Measurements from ENCODE around the gene COMP.

COMP gene

GRCh38 chr19:18771328-18772242 lies 19.5 kb downstream of the COMP start:
- TF ChIP-seq ZNF565 (CRISPR knock-in tag; conservative IDR thresholded peaks at IDR 0.05; ENCODE audit: low read depth) (no peak), PATZ1 (CRISPR knock-in tag; IDR thresholded peaks at IDR 0.05; ENCODE audit: borderline replicate concordance) (no peak), ESRRG (CRISPR knock-in tag; IDR thresholded peaks at IDR 0.05) (no peak), ZNF8 (CRISPR knock-in tag; IDR thresholded peaks at IDR 0.05) (no peak), GLIS3 (CRISPR knock-in tag; IDR thresholded peaks at IDR 0.05) (no peak)
- no peak for ATAC-seq

- ATAC-seq = no peak
- TF ChIP-seq ZFP3 (CRISPR knock-in tag; IDR thresholded peaks at IDR 0.05) (no peak), TSHZ2 (CRISPR knock-in tag; IDR thresholded peaks at IDR 0.05) (no peak), ARNTL (CRISPR knock-in tag; IDR thresholded peaks at IDR 0.05; ENCODE audit: borderline replicate concordance, low read depth) (no peak), OSR1 (CRISPR knock-in tag; IDR thresholded peaks at IDR 0.05) (no peak), ZC3H10 (CRISPR knock-in tag; IDR thresholded peaks at IDR 0.05) (no peak), CSDC2 (CRISPR knock-in tag; IDR thresholded peaks at IDR 0.05) (no peak), CREB5 (CRISPR knock-in tag; IDR thresholded peaks at IDR 0.05; ENCODE audit: low read depth) (no peak), ISL1 (CRISPR knock-in tag; IDR thresholded peaks at IDR 0.05) (no peak), RARB (CRISPR knock-in tag; IDR thresholded peaks at IDR 0.05) (no peak), CSRNP3 (CRISPR knock-in tag; IDR thresholded peaks at IDR 0.05) (no peak), POU6F1 (CRISPR knock-in tag; IDR thresholded peaks at IDR 0.05; ENCODE audit: borderline replicate concordance, low read depth) (no peak), PATZ1 (CRISPR knock-in tag; IDR thresholded peaks at IDR 0.05; ENCODE audit: borderline replicate concordance) (no peak), PPARA (CRISPR knock-in tag; IDR thresholded peaks at IDR 0.05; ENCODE audit: borderline replicate concordance) (no peak), ZNF8 (CRISPR knock-in tag; IDR thresholded peaks at IDR 0.05) (no peak), ZNF70 (CRISPR knock-in tag; IDR thresholded peaks at IDR 0.05) (no peak), SNAI2 (CRISPR knock-in tag; IDR thresholded peaks at IDR 0.05) (no peak), ESRRG (CRISPR knock-in tag; IDR thresholded peaks at IDR 0.05) (no peak), TOX (CRISPR knock-in tag; IDR thresholded peaks at IDR 0.05; ENCODE audit: borderline replicate concordance) (no peak)
Observed at GRCh38 chr19:18770663-18771327, 20.3 kb downstream of the COMP start.

Measured in SK-N-SH treated with all-trans-retinoic acid at 6 μM for 48 hours (cell line).